HG03342 (cell line): Measurements from ENCODE around the gene CCDC192.
"Not testable (repeated sequence)": the region's sequence is repeated elsewhere in the genome, so short reads cannot be mapped to it uniquely, and the experiment has no call there.

ENCODE experiments used
- ATAC-seq: cut with Tn5 transposase; IDR thresholded peaks from one replicate; pipeline ENCODE4 v1.9.1; 2021; ENCODE audit warnings: mild to moderate bottlenecking, moderate library complexity; ENCODE audit not compliant: unreplicated experiment

Gene CCDC192

GRCh38 chr5:127839496-127840197 lies 136.5 kb downstream of the CCDC192 start:
- ATAC-seq, result peak; percentile 63

DNA sequence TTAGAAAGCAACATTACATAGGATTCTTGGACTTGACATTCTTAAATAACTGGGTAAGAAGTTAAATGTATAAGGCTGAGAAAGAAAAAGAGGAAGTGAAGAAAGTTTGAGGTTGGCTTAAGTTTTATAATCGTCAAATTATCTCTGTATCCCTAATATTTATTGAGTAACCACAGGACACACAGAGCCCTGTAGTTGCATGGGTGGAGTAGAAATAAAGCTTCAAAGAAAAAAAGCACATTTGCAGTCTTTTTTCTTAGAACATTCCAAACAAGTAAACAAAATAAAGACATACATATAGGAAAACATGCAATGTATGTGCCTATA lies 137.0 kb downstream of the CCDC192 start:
- ATAC-seq, result peak; percentile 64

GRCh38 chr5:127840809-127841208 lies 137.6 kb downstream of the CCDC192 start:
- no peak for ATAC-seq

DNA sequence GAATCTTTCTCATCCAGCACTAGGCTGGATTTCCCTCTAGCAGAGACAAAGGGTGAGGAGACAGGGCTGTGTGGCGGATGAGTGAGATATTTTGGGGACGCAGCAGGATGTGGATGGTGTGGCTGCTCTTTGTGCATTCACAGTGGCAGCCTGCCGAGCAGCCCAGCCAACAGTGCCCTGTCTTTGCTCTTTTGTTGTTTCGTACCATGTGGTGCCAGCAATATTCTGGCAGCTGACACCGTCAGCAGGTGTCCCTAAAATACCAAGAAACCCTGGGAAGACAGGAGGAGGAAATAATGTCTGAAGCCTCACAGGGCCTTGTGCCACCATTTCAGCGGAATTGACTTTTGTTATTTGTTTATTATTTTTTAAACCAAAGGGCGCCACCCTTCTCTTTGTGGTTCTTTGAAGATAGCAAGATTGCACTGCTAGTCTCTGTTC lies 141.4 kb downstream of the CCDC192 start:
- ATAC-seq, result no peak

DNA sequence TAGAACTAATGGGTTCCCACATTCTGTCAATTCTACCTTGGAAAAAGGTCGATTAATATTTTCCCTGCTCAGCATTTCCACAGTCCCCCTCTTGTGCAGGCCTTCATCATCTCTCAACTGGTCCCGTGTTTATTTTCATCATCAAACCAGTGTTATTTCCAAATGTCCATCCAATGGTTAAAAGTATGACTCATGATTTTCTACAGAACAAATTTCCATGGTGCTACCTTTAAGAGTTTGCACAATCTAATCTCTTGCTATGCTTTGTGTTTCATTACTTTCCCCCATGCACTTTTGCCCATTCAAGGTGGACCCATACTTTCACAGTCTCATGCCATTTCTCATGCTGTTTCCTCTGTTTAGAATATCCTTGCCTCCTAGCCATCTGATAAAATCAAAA lies 143.7 kb downstream of the CCDC192 start:
- no peak for ATAC-seq

DNA sequence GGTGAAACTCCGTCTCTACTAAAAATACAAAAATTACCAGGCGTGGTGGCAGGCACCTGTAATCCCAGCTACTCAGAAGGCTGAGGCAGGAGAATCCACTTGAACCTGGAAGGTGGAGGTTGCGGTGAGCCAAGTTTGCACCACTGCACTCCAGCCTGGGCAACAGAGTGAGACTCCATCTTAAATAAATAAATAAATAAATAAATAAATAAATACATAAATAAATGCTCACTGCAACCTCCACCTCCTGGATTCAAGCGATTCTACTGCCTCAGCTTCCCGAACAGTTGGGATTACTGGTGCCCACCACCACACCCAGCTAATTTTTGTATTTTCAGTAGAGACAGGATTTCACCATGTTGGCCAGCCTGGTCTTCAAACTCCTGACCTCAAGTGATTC lies 144.4 kb downstream of the CCDC192 start:
- ATAC-seq, result not testable (repeated sequence)

DNA sequence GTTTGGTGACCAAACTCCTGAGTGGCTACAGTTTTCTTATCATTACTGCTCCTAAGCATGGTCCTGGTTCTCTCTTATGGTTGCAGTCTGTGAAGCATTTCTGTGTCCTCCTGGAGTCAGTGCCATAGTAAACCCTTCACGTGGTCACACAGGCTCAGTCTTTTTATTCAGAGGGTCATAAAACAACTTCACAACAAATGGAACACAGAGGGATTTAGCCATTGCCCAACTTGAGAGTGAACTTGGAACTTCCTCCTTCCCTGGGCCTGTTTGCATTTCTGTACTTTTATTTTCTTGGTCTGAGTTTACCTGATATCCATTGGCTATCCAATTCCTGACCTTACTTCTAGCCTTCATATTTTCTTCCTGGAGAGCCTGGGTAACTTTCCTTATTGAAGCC lies 144.9 kb downstream of the CCDC192 start:
- no peak for ATAC-seq

DNA sequence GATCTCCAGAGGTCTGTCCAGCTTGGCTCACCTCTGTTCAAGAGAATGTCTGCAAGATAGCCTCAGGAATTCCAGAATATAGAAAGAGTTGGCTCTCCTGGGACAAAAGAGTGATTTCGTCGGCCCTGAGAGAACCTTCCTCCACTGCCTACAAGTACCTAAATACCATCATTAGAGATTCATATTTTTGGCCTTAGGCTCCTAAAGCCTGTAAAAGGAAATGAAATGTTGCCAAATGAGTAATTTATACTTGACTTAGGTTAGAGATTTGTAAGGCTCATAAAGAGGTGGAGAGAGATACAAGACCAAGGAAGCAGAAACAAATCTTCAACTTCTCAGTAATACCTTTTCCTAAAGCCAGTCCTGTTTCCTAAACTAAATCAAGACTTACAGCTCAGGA lies 146.2 kb downstream of the CCDC192 start:
- ATAC-seq, result no peak

DNA sequence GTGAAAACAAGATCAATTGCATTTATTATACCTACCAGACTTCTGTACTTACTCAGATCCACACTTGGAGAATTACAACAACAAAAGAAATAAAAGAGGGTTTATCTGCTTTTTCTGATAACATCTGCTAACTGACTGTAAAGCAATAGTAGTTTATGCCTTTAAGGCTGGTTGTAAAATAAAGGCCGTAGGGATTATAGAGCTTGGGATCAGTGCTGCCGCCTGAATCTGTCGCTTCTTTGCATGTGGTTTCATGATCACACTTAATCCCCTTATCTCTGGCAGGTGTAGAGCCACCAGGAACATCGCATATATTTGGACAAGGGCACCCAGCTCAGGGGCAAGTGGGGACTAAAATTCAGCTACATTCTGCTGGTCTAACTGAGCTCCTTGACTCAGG lies 146.7 kb downstream of the CCDC192 start:
- no peak for ATAC-seq

- no peak for ATAC-seq
These were observed 148.8 kb downstream of the CCDC192 start for GRCh38 chr5:127851964-127852363.

DNA sequence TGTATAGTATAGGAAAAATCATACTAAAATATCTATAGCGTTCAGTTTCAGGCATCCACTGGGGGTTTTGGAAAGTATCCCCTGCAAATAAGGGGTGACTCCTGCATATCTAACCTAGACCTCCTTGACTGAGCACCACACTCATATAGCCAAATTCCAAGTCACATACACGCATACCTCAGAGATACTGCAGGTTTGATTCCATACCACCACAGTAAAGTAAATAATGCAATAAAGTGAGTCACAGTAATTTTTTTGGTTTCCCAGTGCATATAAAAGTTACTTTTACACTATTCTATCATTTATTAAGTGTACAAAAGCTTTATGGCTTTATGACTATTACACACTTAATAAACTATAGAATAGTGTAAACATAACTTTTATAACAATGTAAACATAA lies 151.3 kb downstream of the CCDC192 start:
- ATAC-seq, result no peak

- ATAC-seq, result peak; percentile 87
These were observed 153.1 kb downstream of the CCDC192 start for GRCh38 chr5:127856292-127856691.

GRCh38 chr5:127858116-127858784 lies 155.1 kb downstream of the CCDC192 start:
- ATAC-seq, result no peak

GRCh38 chr5:127860291-127860690 lies 157.1 kb downstream of the CCDC192 start:
- no peak for ATAC-seq

DNA sequence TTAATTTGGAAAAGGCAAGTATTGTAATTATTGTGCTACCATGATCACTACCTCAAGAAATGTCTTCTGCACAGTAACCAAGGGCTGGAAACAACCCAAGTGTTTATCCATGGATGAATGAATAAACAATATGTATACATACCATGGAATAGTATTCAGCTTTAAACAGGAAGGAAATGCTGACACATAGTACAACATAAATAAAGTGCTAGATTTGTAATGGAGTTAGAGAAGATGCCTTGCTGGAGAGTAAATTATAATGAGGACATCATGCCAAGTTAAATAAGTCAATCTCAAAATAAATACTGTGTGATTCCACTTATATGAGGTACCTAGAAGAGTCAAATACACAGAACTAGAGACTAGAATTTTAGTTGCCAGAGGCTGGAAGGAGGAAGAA lies 160.0 kb downstream of the CCDC192 start:
- no peak for ATAC-seq

DNA sequence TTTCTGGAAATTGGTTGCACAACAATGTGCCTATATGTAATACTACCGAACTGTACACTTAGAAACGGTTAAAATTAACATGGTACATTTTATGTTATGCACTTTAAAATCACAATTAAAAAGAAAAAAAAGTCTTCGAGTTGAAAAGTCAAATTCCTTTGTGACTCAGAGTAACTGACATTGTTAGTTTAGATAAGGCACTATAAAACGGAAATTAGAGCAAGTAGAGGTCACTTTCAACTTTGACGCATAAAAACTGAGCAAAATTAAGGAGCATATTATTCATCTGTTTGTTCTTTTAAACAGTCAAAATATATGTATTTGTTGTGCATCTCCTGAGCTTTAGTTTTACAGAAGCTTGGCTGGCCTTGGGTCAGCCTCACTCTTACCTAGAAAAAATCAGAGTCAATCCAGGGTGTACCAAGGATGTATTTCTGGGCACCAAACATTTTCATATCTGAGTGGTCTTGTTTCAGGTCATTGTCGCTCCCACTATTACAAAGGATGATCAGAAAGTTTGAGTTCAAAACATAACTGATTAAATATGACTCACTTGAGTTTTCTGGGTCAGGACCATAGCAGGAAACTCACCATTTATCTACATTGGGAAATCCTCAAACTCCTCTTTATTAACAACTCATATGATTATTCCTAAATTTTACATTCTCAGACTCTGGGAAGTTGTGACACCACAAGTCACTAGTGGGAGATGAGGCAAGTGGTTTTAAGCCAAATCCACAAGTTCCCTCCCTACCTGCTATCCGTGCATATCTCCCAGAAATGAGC lies 160.6 kb downstream of the CCDC192 start:
- ATAC-seq, result no peak

GRCh38 chr5:127864511-127864910 lies 161.3 kb downstream of the CCDC192 start:
- no peak for ATAC-seq

- peak; percentile 66 for ATAC-seq
These were observed 162.1 kb downstream of the CCDC192 start for GRCh38 chr5:127865273-127865672.

GRCh38 chr5:127867022-127867783 lies 164.0 kb downstream of the CCDC192 start:
- peak; percentile 58 for ATAC-seq

DNA sequence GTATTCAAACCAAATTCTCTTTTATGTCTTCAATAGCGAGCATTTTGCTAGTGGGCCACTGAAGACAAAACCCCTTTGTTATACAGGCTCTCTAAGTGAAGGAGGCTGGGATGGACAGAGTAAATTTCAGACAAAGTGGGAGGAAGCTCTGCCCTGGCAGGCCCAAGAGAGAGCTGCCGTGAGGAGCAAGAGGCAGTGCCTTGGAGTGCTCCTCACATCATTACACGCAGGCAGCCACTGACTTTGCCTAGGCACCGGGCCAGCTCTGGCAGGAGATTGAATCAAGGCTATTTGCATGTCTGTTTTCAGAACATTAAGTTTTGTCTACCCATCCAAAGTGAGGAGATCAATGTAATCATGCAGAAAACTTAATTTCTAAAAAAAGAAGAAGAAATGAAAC lies 167.7 kb downstream of the CCDC192 start:
- peak; percentile 40 for ATAC-seq

GRCh38 chr5:127871503-127872153 lies 168.4 kb downstream of the CCDC192 start:
- ATAC-seq, result no peak
